GM21786 (cell line): ENCODE data around the gene SORCS2.

Experiments used
- ATAC-seq: cut with Tn5 transposase; IDR thresholded peaks from one replicate; pipeline ENCODE4 v1.9.1; 2021; ENCODE audit not compliant: unreplicated experiment

SORCS2 gene

DNA sequence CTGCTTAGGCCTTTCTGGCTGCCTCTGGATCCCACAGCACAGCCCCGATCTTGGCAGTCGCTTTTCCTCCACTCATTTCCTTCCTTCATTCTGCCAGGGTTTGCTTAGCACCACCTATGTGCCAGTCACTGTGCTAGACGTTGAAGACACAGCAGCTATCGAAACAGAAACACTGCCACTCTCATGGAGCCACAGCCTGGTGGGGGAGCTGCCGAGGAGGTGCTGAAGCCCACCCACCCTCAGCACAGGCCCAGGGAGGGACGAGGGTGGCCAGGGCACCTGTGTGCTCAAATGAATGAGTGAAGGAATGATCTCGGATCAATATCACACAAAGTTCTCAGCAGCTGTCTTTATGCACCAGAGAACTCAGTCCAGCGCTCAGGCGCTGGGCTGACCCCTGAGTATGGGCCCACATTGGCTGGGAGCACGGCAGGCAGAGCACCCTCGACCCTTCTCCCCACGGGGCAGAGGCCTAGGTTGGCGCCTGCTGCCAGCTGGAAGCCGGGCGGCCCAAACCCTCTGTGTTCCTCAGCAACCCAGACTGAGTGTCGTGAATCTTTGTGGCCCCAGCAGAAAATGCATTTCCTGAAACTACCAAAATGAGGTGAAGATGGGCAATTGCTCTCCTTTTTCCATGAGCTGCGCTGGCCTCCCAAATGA is 108.9 kb downstream of the SORCS2 start:
- no peak for ATAC-seq

DNA sequence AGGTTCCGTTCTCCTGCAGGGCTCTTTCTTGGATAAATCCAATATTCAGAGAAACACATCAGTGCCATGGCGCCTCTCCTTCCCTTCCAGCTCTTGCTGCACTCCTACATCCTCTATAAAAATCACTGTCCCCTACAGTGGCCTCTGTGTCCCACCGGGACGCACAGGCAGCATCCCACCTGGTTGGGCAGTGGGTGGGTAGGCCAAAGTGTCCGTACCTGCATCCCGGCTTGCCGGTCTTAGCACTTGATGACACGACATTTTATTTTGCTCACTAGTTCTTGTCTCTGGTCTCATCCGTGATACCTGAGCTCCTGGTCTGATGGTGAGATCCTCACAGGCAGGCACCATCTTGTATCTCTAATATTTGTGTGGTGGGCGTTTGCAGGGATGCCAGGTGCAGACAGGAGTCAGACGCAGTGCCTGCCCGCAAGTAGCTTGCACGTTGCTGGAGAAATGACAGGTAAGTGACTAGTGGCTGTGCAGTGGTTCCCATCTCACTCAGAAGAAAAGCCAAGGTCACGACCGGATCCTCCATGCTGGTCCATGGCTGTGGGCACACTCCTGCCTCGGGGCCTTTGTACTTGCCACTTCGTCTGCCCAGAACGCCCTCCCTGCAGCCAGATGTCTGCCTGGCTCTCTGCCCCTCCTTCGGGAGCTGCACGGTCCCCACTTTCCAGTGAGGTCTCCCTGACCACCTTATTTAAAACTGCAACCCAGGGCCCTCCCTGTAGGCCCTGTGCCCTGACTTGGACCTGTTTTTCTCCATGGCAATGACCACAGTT is 109.7 kb downstream of the SORCS2 start:
- ATAC-seq: no peak

DNA sequence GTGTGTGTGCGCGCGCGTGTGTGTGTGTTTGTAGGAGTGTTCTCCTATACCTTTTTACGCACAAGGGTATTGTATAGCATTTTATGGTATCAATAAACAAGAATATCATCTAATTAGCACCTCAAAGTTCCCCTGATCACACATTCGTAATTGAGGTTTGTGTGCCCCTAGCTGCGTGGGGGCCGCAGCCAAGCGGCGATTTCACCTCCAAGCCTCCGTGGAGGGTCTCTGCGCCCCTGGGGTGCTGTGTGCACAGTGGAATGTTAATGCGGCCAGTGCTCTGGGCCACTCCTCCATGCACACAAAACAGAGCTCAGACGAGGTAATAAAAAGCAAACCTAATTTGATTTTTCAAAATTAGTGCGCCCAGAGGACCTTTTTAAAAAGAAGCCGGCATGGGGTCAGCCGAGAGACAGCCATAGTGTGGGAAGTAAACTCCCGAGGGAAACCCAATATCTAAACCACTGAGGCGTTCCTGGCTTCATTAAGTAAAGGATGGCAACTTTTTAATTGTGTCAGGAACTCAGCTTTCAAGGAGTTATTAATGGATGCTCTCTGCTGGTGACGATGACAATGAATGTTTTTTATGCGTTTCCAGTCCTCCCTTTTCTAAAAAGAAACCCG is 110.6 kb downstream of the SORCS2 start:
- no peak for ATAC-seq

DNA sequence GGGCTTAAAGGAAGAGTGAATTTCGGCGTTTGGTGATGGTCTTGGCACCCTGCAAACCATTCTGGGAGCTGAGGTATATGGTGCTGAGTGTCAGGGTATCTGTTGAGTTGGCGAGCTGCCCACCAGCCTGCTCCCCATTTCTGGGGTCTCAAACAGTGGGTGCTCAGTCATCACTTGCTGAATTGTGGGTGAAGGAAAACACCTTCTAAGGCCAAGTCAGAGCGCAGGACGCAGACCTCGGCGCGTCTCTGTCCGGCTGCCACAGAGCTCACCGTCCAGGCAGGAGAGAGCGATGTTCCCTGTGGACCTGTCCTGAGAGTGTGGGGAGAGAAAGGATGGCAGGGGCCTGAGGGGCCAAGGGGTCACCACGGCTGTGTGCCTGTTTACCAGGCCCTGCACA is 111.2 kb downstream of the SORCS2 start:
- no peak for ATAC-seq

DNA sequence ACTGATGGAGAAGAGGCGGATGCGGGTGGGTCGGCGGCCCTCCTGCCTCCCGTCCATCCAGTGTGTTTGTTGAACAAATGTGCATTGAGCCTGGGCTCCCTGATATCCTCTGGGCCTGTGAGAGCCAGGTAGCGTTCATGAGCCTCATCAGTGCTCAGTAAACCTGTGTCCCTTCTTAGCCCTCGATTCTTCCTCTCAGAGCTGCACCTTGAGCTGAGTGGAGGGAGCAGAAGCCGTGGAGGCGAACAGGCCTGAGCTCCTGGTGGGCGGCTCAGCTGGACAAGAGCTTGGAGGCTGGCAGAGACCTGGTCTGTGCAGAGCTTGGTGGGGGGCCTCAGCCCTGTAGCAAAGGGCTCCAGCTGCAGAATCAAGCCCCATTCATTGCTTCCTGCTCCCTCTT is 112.1 kb downstream of the SORCS2 start:
- no peak for ATAC-seq

DNA sequence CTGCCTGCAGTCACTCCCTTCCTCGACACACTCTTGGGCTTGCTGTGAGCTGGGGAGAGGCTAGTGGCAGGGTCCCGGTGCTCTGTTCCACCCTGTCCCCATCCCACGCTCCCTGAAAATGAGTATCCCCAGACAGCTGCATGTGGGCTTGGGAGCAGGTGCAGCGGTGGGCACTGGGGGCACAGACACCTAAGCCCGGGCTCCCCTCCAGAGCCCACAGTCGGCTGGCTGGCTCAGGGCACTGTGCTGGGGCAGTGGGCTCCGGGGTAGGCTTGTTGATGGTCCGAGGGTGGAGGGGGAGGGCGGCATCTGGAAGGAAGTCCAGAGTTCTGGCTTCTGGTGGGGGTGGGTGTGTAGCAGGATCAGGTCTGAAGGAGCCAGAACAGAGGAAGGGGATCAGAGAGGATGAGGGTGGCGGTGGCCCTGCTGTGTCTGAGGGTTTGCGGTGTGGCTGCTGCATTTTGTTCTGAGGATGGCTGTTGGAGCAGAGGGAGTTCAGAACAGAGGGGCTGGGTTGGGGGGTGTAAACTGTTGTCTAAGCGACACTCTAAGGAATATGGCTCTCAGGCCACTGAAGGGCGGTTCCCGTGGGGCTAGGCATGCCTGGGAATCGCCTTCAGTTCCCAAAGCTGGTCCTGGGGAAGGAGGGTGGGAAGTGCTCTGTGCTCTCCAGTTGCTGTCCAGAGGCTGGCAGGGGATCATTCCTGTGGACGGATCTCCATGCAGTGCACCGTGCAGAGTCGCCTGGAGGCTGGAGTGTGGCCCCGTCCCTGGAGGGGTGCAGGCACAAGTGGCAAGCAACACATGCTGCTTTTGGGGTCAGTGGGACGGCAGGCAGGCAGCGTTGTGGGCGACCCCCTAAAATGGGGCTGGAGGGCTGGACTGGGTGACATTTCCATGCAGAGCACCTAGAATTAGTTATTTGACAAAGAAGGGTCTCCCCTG is 114.0 kb downstream of the SORCS2 start:
- ATAC-seq: no peak

DNA sequence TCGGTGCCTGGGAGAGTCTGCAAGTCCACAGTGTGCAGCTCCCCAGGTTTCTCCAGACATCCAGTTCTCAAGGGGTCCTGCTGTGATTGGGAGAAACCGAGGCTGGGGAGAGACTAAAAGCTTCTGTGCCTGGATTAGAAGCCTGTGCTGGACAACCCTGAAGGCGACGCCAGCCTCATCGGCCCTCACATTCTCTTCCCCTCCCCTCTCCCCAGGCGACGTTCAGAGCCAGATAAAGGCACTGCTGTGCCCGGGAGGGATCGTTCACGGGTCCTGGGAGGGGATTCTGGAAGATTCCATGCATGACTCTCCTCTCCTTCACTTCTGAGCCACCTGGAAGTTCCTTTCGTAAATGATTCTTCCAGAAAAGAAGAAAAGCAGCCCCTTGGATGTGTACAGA is 114.6 kb downstream of the SORCS2 start:
- ATAC-seq: no peak

DNA sequence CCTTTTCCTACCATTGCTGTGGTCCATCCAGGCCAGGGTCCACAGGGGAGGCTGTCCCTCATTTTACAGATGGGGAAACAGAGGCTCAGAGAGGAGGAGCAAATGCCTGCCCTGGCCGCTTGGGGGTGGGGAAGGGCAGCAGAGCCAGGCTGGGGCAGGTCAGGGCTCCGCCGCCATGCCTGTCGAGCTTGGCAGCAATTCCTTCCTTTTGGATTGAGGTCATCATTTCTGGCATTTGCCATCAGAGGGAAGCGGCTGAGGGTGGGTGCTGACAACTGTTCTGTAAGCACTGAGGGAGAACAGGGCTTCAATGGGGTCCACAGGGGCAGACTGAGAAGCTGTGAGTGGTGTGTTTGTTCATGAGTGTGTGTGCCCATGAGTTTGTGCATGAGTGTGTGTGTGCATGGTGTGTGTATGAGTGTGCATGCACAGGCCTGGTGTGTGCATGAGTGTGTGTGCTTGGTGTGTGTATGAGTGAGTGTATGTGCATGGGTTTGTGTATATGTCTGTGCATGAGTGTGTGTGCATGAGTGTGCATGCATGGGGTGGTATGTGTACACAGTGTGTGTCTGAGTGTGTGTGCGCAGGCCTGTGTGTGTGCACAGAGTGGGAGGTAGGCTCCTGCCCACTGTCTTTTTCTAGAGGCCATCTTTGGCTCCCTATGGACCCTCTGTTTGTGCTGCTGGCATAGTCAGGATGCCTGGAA is 115.2 kb downstream of the SORCS2 start:
- no peak for ATAC-seq

DNA sequence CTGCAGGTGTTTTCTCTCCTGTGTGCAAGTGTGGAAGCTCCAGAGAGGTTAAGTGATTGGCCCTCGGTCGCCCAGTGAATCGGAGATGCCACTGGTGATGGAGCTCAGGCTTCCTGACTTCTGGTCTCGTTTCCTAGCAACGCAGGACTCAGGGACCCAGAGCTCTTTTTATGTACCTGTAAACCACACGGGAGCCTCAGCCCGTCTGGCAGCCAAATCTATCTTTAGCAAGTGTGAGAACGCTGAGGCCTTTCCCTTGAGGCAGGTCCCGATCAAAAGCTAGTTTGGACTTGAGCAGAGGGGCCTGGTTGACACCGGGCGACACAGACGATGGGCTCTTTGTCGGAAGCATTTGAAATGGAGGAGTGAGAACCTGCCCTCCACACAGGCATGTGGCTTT is 116.8 kb downstream of the SORCS2 start:
- no peak for ATAC-seq

DNA sequence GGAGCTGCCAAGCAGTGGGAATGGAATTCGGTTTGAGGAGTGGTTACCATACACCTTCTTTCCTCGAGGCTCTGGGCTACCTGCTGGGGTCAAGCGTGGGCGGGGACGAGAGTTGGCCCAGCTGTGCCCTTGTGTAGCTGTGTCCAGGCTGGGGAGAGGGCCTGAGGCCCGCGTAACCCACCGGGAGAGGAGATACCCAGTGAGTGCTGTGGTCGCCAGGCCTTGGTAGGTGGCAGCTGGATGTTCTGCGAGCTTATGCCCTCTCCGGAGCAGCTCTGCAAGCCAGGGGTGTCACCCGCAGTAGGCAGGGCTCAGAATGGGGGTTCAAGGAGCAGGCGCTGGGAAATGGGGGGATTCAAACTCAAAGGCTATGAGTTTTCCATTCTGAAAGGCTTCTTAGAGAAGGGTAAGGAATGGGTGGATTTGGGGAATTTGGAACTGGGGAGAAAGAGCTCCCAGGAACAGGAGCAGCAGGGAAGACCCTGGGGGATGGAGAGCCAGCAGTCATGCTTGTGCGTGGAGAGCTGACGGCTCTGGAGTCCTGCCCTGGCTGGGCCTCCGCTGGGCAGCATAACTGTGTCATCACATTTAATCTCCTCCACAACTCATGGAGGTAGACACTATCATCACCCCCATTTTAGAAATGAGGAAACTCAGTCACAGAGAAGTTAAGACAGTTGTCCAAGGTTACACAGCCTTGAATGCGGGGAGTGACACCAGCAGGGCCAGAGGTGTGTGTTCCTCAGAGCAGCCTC is 117.5 kb downstream of the SORCS2 start:
- ATAC-seq: no peak

DNA sequence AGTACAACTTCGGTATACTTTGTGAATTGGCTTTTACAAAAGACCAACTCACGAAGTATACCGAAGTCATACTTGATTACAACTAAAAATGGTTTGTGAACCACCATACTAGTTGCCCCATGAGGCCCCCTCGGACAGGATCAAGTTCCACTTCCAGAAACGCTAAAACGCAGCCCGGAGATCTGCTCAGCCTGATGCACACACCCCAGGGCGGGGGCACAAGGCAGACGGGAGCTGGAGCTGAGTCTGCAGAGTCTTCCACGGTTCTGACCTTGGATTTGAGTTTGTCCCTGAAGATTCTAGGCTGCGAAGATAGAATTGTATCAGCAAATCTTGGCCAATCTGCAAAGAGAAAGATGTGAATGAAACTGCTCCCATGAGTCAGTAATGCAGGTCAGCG is 118.1 kb downstream of the SORCS2 start:
- ATAC-seq: no peak

DNA sequence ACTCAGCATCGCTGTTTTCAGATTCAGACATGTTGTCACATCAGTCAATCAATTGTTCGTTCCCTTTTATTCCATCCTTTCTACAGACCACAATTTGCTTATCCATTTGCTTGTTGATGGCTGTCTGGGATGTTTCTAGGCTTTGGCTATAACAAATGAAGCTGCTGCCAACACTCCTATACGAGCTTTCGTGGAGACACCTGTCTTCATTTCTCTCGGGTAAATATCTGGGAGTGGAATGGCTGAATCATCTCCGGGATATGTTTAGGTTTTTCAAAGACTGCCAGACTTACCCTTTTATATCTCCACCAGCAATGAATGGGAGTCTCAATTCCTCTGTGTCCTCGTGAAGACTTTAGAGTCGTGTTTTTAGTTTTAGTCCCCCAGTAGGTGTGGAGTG is 118.9 kb downstream of the SORCS2 start:
- no peak for ATAC-seq

DNA sequence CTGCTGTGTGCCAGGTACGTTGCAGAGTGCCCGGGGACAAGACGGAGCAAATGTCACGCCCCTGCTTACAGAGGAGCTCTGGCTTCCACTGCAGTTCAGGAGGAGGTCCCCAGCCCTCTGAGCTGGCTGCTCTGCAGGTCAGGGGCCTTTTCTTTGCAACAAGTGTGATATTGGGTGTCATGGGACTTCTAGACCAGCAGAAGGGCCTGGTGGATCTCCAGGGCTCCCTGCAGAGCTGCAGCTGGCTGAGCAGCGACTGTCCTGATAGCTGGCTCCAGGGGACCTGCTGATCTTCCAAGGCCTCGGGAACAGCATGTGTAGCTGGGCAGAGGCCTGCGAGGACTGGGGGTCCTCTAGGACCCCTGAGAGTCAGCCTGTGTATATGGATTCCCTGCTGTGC is 120.4 kb downstream of the SORCS2 start:
- ATAC-seq: no peak

DNA sequence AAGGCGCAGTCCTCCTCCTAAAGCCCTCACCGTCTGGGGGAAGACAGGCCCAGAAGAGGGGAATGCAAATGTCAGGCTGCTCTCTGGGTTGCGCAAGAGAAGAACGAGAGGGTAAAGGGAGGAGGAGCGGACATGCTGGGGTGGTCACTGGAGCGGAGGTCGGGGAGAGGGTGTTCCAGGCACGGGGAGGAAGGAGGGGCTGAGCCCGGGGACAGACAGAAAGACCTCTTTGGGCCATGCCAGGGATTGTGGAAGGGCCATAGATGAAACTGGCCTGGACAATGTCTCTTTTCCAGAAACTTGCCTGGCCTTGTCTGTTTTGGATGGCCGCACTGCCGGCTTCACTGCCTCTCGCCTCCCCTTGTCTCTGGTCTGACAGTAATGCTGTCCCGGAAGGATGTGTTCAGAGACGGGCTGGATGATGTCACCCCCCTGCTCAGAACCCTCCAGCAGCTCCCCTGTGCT is 121.0 kb downstream of the SORCS2 start:
- no peak for ATAC-seq

DNA sequence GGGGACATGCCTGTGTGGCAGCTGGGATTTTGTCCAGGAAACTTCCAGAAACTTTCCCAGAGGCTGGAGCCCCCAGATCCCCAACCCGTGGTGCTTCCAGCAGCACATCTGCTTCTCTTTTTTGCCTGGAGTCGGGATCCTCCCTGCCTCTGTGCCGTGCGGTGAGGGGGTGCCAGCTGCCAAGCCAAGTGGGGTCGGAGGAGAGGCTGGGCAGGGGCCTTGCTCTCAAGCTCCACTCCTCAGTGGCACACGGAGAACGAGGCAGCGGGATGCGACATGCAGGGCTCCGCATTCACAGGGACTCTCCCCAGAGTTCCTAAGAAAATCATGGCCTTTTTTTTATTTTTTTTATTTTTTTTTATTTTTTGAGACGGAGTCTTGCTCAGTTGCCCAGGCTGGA is 121.7 kb downstream of the SORCS2 start:
- ATAC-seq: no peak

DNA sequence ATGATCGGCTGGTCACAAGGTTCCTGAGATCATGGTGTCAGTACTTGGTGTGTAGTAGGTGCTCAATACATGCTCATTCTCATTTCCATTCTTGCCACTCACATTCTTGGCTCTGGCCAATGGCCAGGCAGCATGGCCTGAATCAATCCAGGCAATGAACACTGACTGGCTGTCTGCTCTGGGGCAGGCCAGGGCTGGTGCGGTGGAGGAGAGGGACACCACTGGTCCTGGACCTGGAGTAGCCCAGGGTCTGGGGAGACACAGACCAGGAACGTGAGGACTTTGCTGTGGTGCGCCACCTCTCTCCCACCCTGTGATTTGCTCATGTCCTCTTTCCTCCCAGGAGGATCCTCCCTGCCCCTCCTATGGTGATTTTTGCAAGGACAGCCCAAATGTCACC is 122.9 kb downstream of the SORCS2 start:
- no peak for ATAC-seq

DNA sequence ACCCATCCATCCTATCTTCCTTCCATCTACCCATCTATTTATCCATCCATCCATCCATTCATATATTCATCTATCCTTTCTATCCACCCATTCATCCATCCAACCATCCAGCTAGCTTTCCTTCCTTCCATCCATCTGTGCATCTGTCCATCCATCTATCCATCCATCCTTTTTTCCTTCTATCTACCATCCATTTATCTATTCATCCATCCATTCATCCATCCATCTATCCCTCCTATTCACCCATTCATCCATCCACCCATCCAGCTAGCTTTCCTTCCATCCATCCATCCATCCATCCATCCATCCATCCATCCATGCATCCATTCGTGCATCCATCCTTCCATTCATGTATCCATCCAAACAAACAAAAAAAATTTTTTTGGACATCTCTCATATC is 123.6 kb downstream of the SORCS2 start:
- ATAC-seq: no peak

DNA sequence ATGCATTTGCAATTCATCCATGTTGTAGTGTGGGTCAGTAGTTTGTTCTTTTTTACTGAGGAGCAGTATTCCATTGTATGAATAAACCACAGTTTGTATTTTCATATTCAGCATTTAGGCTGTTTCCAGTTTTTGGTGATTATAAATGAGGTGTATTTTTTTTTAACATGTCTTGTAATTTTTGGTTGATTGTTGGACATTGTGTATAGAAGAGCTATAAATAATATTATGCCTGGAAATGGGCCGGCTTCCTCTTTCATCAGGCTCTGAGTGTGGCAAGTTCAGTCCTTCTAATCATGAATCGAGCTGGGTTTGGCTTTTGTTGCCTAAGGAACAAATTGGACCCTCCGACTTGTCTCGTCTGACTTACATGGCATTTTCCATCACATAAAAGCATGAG is 126.7 kb downstream of the SORCS2 start:
- no peak for ATAC-seq

DNA sequence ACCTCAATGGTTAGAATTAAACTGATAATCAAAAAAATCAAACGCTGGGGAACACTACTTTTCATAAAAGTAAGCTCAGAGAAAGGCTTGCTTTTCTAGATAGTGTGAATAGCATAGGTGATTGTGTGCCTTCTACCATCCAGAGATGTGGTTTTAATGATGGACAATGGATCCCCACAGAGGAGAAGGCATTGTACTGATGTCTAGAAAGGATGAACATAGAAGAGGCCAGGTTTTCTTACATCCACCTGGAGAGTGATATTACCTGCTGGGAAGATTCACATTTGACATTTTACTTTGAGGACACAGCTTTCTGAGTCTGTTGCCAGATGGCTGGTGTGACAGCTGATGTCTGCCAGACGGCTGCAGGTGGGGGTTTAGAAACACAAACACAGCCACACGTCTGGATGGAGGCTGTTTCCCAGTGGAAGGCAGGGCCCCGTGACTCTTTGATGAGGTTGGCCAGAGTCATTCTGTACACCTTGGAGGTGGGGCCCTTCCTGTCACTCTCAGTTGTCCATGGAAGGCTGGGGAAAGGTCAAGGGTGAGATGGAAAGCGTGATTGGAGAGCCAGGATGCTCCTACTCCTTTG is 128.0 kb downstream of the SORCS2 start:
- no peak for ATAC-seq
